ENCODE results near the gene YJU2. TPM values are rescaled to one million over a fixed set of nuclear protein-coding genes. Genes with fewer than 3 reads are reported as not detected.

Gene YJU2
- total and polyA plus RNA-seq, 2 experiments from 2014 or later, result 28.8 to 33.4 TPM

GRCh38 chr19:4216846-4217245 lies 30.0 kb upstream of the YJU2 start (continued):
- TF ChIP-seq EZH2phosphoT487 (IDR thresholded peaks at IDR 0.05; ENCODE audit: unreplicated experiment), result no peak
- TF ChIP-seq EZH2 (IDR thresholded peaks at IDR 0.05; ENCODE audit: low read depth, unreplicated experiment), result no peak
- TF ChIP-seq STAT1 (IDR thresholded peaks at IDR 0.05; ENCODE audit: unreplicated experiment), result no peak
- no peak for TF ChIP-seq CREB1 (CRISPR knock-in tag; IDR thresholded peaks at IDR 0.05; ENCODE audit: low read depth)
- TF ChIP-seq NANOG (IDR thresholded peaks at IDR 0.05; ENCODE audit: borderline replicate concordance), result no peak

GRCh38 chr19:4217429-4218264 lies 29.2 kb upstream of the YJU2 start:
- Mint-ChIP-seq H3K36me3 (ENCODE audit: low read depth) (peaks cover 18% of the 10 kb centered on the region), H3K4me1 (no peaks in the 10 kb centered on the region; the same call in 2 of the 3 replicates), H3K27ac (no peak overlapping the region), H3K4me3 (no peak overlapping the region), H3K27me3 (ENCODE audit: insufficient read depth, low read depth, poor library complexity) (peaks cover 20% of the 10 kb centered on the region), H3K9me3 (peaks cover 5% of the 10 kb centered on the region; the same call in 1 of the 3 replicates)
- Histone ChIP-seq H3K4me3 (no peak overlapping the region), H4K20me1 (replicated peaks; ENCODE audit: insufficient read depth) (no peaks in the 10 kb centered on the region), H3K27ac (ENCODE audit: low read depth) (no peak overlapping the region), H3K9me2 (ENCODE audit: insufficient read depth) (no peaks in the 10 kb centered on the region), H3K4me1 (ENCODE audit: insufficient read depth) (no peaks in the 10 kb centered on the region), H3K4me2 (no peak overlapping the region), H3K79me2 (replicated peaks; ENCODE audit: insufficient read depth) (no peaks in the 10 kb centered on the region), H3K27me3 (ENCODE audit: insufficient read depth) (no peaks in the 10 kb centered on the region), H2AFZ (no peak overlapping the region), H3K36me3 (ENCODE audit: insufficient read depth) (no peaks in the 10 kb centered on the region; the same call in 1 of the 2 replicates), H3F3A (replicated peaks; ENCODE audit: low read depth) (peaks cover 6% of the 10 kb centered on the region; the same call in 1 of the 2 replicates)
- DNase-seq (ENCODE audit: low spot score) (peak; percentile 21), ATAC-seq (no peak; the same call in 2 of the 3 replicates)
- TF ChIP-seq ZNF331 (CRISPR knock-in tag; IDR thresholded peaks at IDR 0.05; ENCODE audit: low read depth), result no peak
- no peak for TF ChIP-seq ZNF114 (CRISPR knock-in tag; IDR thresholded peaks at IDR 0.05)
- no peak for TF ChIP-seq CTCF (conservative IDR thresholded peaks at IDR 0.05; ENCODE audit: low read depth in 2 of 2)
- TF ChIP-seq POLR2AphosphoS5 (IDR thresholded peaks at IDR 0.05; ENCODE audit: low read depth), result no peak
- TF ChIP-seq NANOG (IDR thresholded peaks at IDR 0.05; ENCODE audit: borderline replicate concordance), result no peak
- no peak for TF ChIP-seq ETS1 (IDR thresholded peaks at IDR 0.05)
- no peak for TF ChIP-seq CREB1 (CRISPR knock-in tag; IDR thresholded peaks at IDR 0.05; ENCODE audit: low read depth)
- no peak for TF ChIP-seq STAT1 (IDR thresholded peaks at IDR 0.05; ENCODE audit: unreplicated experiment)
- TF ChIP-seq EZH2 (IDR thresholded peaks at IDR 0.05; ENCODE audit: low read depth, unreplicated experiment), result no peak
- no peak for TF ChIP-seq JUNB (IDR thresholded peaks at IDR 0.05; ENCODE audit: unreplicated experiment)
- TF ChIP-seq REST (IDR thresholded peaks at IDR 0.05; ENCODE audit: unreplicated experiment), result no peak
